Neural cell (in vitro differentiated cells): ENCODE data around the gene RETREG1.

Experiments used
- MXI1 ChIP-seq: fragments of 450-650 bp; conservative IDR thresholded peaks from 2 replicates; pipeline ENCODE4 v1.6.1; 2014; ENCODE audit warnings: antibody characterized with exemption, mild to moderate bottlenecking; ENCODE audit not compliant: poor library complexity, severe bottlenecking
- TF ChIP-seq, protein P1 (sequence below): fragments of 450-650 bp; IDR thresholded peaks from 2 replicates; pipeline ENCODE4 v1.5.1; 2014; ENCODE audit warnings: antibody characterized with exemption, mild to moderate bottlenecking, moderate library complexity; ENCODE audit not compliant: poor library complexity, severe bottlenecking
- TF ChIP-seq, protein P2 (sequence below): IDR thresholded peaks from 2 replicates; pipeline ENCODE4 v1.6.1; 2012; ENCODE audit warnings: borderline replicate concordance

DNA sequence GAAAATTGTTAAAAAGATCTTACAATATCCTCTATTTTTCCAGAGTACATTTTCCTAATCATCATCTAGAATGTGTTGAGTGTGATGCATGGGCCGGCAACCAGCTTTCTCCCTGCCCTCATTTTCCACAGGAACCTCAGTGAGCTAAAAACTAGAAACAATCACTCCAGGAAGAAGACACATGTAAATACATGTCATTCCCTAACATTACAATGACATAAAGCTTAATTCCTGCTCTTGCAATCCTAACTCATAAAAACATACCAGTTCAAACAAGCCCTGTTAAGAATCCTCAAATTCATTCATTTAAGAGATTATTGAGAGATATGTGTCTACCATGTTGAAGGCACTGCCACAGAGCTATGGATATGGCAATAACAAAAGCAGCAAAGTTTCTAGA, 132.7 kb downstream of the RETREG1 start:
- TF ChIP-seq, protein P1, sequence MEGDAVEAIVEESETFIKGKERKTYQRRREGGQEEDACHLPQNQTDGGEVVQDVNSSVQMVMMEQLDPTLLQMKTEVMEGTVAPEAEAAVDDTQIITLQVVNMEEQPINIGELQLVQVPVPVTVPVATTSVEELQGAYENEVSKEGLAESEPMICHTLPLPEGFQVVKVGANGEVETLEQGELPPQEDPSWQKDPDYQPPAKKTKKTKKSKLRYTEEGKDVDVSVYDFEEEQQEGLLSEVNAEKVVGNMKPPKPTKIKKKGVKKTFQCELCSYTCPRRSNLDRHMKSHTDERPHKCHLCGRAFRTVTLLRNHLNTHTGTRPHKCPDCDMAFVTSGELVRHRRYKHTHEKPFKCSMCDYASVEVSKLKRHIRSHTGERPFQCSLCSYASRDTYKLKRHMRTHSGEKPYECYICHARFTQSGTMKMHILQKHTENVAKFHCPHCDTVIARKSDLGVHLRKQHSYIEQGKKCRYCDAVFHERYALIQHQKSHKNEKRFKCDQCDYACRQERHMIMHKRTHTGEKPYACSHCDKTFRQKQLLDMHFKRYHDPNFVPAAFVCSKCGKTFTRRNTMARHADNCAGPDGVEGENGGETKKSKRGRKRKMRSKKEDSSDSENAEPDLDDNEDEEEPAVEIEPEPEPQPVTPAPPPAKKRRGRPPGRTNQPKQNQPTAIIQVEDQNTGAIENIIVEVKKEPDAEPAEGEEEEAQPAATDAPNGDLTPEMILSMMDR: no peak
- TF ChIP-seq, protein P2, sequence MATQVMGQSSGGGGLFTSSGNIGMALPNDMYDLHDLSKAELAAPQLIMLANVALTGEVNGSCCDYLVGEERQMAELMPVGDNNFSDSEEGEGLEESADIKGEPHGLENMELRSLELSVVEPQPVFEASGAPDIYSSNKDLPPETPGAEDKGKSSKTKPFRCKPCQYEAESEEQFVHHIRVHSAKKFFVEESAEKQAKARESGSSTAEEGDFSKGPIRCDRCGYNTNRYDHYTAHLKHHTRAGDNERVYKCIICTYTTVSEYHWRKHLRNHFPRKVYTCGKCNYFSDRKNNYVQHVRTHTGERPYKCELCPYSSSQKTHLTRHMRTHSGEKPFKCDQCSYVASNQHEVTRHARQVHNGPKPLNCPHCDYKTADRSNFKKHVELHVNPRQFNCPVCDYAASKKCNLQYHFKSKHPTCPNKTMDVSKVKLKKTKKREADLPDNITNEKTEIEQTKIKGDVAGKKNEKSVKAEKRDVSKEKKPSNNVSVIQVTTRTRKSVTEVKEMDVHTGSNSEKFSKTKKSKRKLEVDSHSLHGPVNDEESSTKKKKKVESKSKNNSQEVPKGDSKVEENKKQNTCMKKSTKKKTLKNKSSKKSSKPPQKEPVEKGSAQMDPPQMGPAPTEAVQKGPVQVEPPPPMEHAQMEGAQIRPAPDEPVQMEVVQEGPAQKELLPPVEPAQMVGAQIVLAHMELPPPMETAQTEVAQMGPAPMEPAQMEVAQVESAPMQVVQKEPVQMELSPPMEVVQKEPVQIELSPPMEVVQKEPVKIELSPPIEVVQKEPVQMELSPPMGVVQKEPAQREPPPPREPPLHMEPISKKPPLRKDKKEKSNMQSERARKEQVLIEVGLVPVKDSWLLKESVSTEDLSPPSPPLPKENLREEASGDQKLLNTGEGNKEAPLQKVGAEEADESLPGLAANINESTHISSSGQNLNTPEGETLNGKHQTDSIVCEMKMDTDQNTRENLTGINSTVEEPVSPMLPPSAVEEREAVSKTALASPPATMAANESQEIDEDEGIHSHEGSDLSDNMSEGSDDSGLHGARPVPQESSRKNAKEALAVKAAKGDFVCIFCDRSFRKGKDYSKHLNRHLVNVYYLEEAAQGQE: no peak
- TF ChIP-seq MXI1: no peak
